Measurements from ENCODE around the gene DUSP2.

The DUSP2 gene

GRCh38 chr2:96128456-96128855, 16.8 kb downstream of the DUSP2 start:
- ChIA-PET CTCF (no interaction called here), POLR2A (ENCODE audit: low non-redundant PET) (no interaction called here)
- H3K27ac ChIP-seq, result no peak overlapping the region
- no peak for DNase-seq (ENCODE audit: low spot score)
- TF ChIP-seq CTCF (conservative IDR thresholded peaks at IDR 0.05; ENCODE audit: low read depth), result no peak

GRCh38 chr2:96124406-96125265, 20.6 kb downstream of the DUSP2 start:
- no peak overlapping the region for H3K27ac ChIP-seq
- DNase-seq (ENCODE audit: low spot score), result no peak
- CTCF ChIA-PET, result interaction anchor here (1.9 kb wide), 1 partner anchor 14 kb away, joined by 8 read pairs; the partner anchor contains the start of gene ASTL
- POLR2A ChIA-PET (ENCODE audit: low non-redundant PET), result no interaction called here
- TF ChIP-seq CTCF (conservative IDR thresholded peaks at IDR 0.05; ENCODE audit: low read depth), result no peak

GRCh38 chr2:96123936-96124335, 21.3 kb downstream of the DUSP2 start:
- DNase-seq (ENCODE audit: low spot score), result no peak
- TF ChIP-seq CTCF (conservative IDR thresholded peaks at IDR 0.05; ENCODE audit: low read depth), result no peak
- CTCF ChIA-PET, result interaction anchor here (1.9 kb wide), 1 partner anchor 15 kb away, joined by 8 read pairs; the partner anchor contains the start of gene ASTL
- POLR2A ChIA-PET (ENCODE audit: low non-redundant PET), result no interaction called here
- H3K27ac ChIP-seq, result no peak overlapping the region

GRCh38 chr2:96123290-96123689, 21.9 kb downstream of the DUSP2 start:
- POLR2A ChIA-PET (ENCODE audit: low non-redundant PET), result no interaction called here
- CTCF ChIA-PET, result interaction anchor here (0.6 to 1.9 kb wide), 2 partner anchors 15 to 132 kb away, joined by 4 to 8 read pairs; partner anchors contain the start of genes ANKRD36C and ASTL
- no peak for TF ChIP-seq CTCF (conservative IDR thresholded peaks at IDR 0.05; ENCODE audit: low read depth)
- H3K27ac ChIP-seq, result no peak overlapping the region
- DNase-seq (ENCODE audit: low spot score), result no peak

GRCh38 chr2:96122391-96122790, 22.8 kb downstream of the DUSP2 start:
- ChIA-PET POLR2A (ENCODE audit: low non-redundant PET) (no interaction called here), CTCF (no interaction called here)
- no peak for TF ChIP-seq CTCF (conservative IDR thresholded peaks at IDR 0.05; ENCODE audit: low read depth)
- DNase-seq (ENCODE audit: low spot score), result no peak
- no peak overlapping the region for H3K27ac ChIP-seq

- DNase-seq (ENCODE audit: low spot score), result no peak
- CTCF ChIA-PET, result no interaction called here
- TF ChIP-seq CTCF (conservative IDR thresholded peaks at IDR 0.05; ENCODE audit: low read depth), result no peak
- no peak overlapping the region for H3K27ac ChIP-seq
- POLR2A ChIA-PET (ENCODE audit: low non-redundant PET), result no interaction called here
These were observed 23.8 kb downstream of the DUSP2 start for GRCh38 chr2:96121414-96121813.
